Activated T-cell treated with anti-CD3 and anti-CD28 coated beads, Interleukin-2, amount 50 U/mL, for 24 hours (primary cell): ENCODE measurements around the gene FARS2.
"Not testable (repeated sequence)": the region's sequence is repeated elsewhere in the genome, so short reads cannot be mapped to it uniquely, and the experiment has no call there.

Experiments
- DNase-seq: peaks from one replicate; pipeline ENCODE4 v3.0.0-alpha.2; 2020
- H3K27ac Mint-ChIP-seq: 2 replicates; pipeline ENCODE4 v1.8.0; 2020; ENCODE audit warnings: mild to moderate bottlenecking, mixed read lengths
- H3K27me3 Mint-ChIP-seq: 2 replicates; pipeline ENCODE4 v1.8.0; 2020; ENCODE audit warnings: mixed read lengths
- H3K36me3 Mint-ChIP-seq: 2 replicates; pipeline ENCODE4 v1.8.0; 2020; ENCODE audit warnings: low read depth, mixed read lengths
- H3K4me1 Mint-ChIP-seq: 2 replicates; pipeline ENCODE4 v1.8.0; 2020; ENCODE audit warnings: low read depth, mixed read lengths
- H3K4me3 Mint-ChIP-seq: 2 replicates; pipeline ENCODE4 v1.8.0; 2020; ENCODE audit warnings: mild to moderate bottlenecking, moderate library complexity, mixed read lengths
- H3K9me3 Mint-ChIP-seq: 2 replicates; pipeline ENCODE4 v1.8.0; 2020; ENCODE audit warnings: mixed read lengths

FARS2 gene

DNA sequence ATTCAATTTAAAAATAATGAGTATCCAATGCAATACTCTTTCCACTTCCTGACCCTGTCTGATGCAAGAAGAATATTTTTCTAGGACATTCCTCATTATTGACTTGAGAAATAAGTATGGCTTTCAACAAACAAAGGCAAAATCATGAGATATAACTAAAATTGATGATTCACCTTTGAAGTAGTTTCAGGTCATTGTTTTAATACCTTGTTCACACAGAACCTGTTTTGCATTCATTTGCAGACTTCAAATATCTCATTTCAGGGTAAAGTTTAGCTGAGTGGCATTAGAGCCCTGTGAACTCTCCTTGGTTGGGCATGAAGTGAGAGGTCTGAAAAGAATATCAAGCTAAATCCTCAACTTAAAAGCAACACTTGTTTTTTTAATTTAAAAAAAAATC, 436.2 kb downstream of the FARS2 start:
- DNase-seq: no peak
- Mint-ChIP-seq H3K36me3 (peaks cover 8% of the 10 kb centered on the region), H3K4me3 (no peak overlapping the region), H3K4me1 (peaks cover 19% of the 10 kb centered on the region), H3K27me3 (no peaks in the 10 kb centered on the region), H3K27ac (no peak overlapping the region), H3K9me3 (no peaks in the 10 kb centered on the region)

GRCh38 chr6:5698318-5698717, 437.0 kb downstream of the FARS2 start:
- H3K36me3 Mint-ChIP-seq: peaks cover 5% of the 10 kb centered on the region
- no peaks in the 10 kb centered on the region for H3K9me3 Mint-ChIP-seq
- peaks cover 19% of the 10 kb centered on the region for H3K4me1 Mint-ChIP-seq
- no peak overlapping the region for H3K4me3 Mint-ChIP-seq
- H3K27ac Mint-ChIP-seq: no peak overlapping the region
- H3K27me3 Mint-ChIP-seq: no peaks in the 10 kb centered on the region
- no peak for DNase-seq

GRCh38 chr6:5699064-5699463, 437.8 kb downstream of the FARS2 start:
- DNase-seq, H3K4me3 Mint-ChIP-seq, H3K27me3 Mint-ChIP-seq, H3K9me3 Mint-ChIP-seq, H3K27ac Mint-ChIP-seq, H3K36me3 Mint-ChIP-seq: not testable (repeated sequence)
- H3K4me1 Mint-ChIP-seq: peaks cover 16% of the 10 kb centered on the region

GRCh38 chr6:5701174-5701573, 439.9 kb downstream of the FARS2 start:
- no peak for DNase-seq
- Mint-ChIP-seq H3K4me1 (peaks cover 19% of the 10 kb centered on the region), H3K36me3 (peaks cover 7% of the 10 kb centered on the region), H3K9me3 (no peaks in the 10 kb centered on the region), H3K4me3 (no peak overlapping the region), H3K27me3 (no peaks in the 10 kb centered on the region), H3K27ac (no peak overlapping the region)

DNA sequence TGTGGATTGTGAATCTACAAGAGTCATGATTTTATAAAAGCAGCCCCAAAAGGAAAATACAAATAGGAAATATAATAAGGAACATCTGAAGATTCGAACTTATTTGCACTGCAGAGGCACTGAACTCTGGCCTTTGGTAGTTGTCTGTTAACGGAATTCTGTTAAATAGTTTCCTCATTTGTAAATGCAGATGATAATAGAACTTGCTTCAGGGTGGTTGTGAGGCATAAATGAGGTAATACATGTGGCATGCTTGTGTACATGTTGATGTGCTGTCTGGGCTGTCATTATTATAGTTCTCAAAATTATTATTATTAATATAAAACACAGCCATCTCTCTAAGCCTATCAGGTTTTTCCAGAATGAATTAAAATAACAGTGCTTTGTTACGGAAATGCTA, 443.4 kb downstream of the FARS2 start:
- Mint-ChIP-seq H3K27ac (no peak overlapping the region), H3K9me3 (no peaks in the 10 kb centered on the region), H3K4me1 (peaks cover 24% of the 10 kb centered on the region), H3K4me3 (no peak overlapping the region), H3K36me3 (peaks cover 9% of the 10 kb centered on the region), H3K27me3 (no peaks in the 10 kb centered on the region)
- no peak for DNase-seq

DNA sequence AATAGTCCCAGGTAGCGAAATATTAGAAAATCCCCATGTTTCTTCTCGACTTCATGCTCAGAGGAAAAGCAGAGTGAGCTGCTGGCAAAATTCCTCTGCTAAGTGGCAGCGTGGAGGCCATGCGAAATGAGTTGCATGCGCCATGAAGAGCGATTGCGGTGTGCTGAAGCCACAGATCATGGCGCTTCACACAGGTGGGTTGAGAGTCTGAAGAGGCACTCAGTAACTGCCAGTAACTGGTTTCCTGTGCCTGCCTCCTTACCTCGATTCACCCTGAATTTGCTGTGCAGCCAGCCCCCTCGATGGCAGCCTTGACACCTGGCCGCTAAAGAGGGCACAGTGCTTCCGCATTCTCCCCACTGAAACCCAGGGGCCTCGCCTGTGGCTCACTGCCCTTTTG, 443.9 kb downstream of the FARS2 start:
- no peaks in the 10 kb centered on the region for H3K27me3 Mint-ChIP-seq
- no peak overlapping the region for H3K4me3 Mint-ChIP-seq
- H3K36me3 Mint-ChIP-seq: peaks cover 9% of the 10 kb centered on the region
- H3K9me3 Mint-ChIP-seq: no peaks in the 10 kb centered on the region
- H3K4me1 Mint-ChIP-seq: peaks cover 24% of the 10 kb centered on the region
- DNase-seq: no peak
- H3K27ac Mint-ChIP-seq: no peak overlapping the region

GRCh38 chr6:5706124-5707033, 445.1 kb downstream of the FARS2 start:
- Mint-ChIP-seq H3K27me3 (no peaks in the 10 kb centered on the region), H3K4me1 (peaks cover 24% of the 10 kb centered on the region), H3K4me3 (no peak overlapping the region), H3K9me3 (no peaks in the 10 kb centered on the region), H3K27ac (no peak overlapping the region), H3K36me3 (peaks cover 9% of the 10 kb centered on the region)
- DNase-seq: no peak

- H3K27me3 Mint-ChIP-seq: no peaks in the 10 kb centered on the region
- H3K4me3 Mint-ChIP-seq: no peak overlapping the region
- H3K4me1 Mint-ChIP-seq: peaks cover 22% of the 10 kb centered on the region
Observed at GRCh38 chr6:5707281-5708045, 446.1 kb downstream of the FARS2 start.

GRCh38 chr6:5710516-5710915, 449.2 kb downstream of the FARS2 start:
- Mint-ChIP-seq H3K4me1 (peaks cover 16% of the 10 kb centered on the region), H3K27ac (no peak overlapping the region), H3K36me3 (peaks cover 16% of the 10 kb centered on the region), H3K27me3 (no peaks in the 10 kb centered on the region), H3K9me3 (no peaks in the 10 kb centered on the region), H3K4me3 (no peak overlapping the region)
- no peak for DNase-seq

More at GRCh38 chr6:5707281-5708045, 446.1 kb downstream of the FARS2 start:
- peaks cover 9% of the 10 kb centered on the region for H3K36me3 Mint-ChIP-seq
- no peak overlapping the region for H3K27ac Mint-ChIP-seq
- DNase-seq: no peak
- no peaks in the 10 kb centered on the region for H3K9me3 Mint-ChIP-seq

GRCh38 chr6:5710936-5711335, 449.6 kb downstream of the FARS2 start:
- H3K27ac Mint-ChIP-seq: no peak overlapping the region

GRCh38 chr6:5712349-5713215, 451.3 kb downstream of the FARS2 start:
- Mint-ChIP-seq H3K27me3 (no peaks in the 10 kb centered on the region), H3K27ac (no peak overlapping the region)

More at GRCh38 chr6:5710936-5711335, 449.6 kb downstream of the FARS2 start:
- H3K9me3 Mint-ChIP-seq: peaks cover 3% of the 10 kb centered on the region
- DNase-seq: no peak
- H3K4me1 Mint-ChIP-seq: peaks cover 12% of the 10 kb centered on the region
- peaks cover 17% of the 10 kb centered on the region for H3K36me3 Mint-ChIP-seq
- no peak overlapping the region for H3K4me3 Mint-ChIP-seq
- no peaks in the 10 kb centered on the region for H3K27me3 Mint-ChIP-seq

GRCh38 chr6:5713519-5713918, 452.2 kb downstream of the FARS2 start:
- Mint-ChIP-seq H3K36me3 (peaks cover 24% of the 10 kb centered on the region), H3K27me3 (no peaks in the 10 kb centered on the region), H3K9me3 (peaks cover 13% of the 10 kb centered on the region), H3K4me1 (no peaks in the 10 kb centered on the region), H3K4me3 (no peak overlapping the region), H3K27ac (no peak overlapping the region)
- DNase-seq: no peak

More at GRCh38 chr6:5712349-5713215, 451.3 kb downstream of the FARS2 start:
- Mint-ChIP-seq H3K4me1 (no peaks in the 10 kb centered on the region), H3K9me3 (peaks cover 13% of the 10 kb centered on the region), H3K36me3 (peaks cover 29% of the 10 kb centered on the region), H3K4me3 (no peak overlapping the region)
- no peak for DNase-seq

DNA sequence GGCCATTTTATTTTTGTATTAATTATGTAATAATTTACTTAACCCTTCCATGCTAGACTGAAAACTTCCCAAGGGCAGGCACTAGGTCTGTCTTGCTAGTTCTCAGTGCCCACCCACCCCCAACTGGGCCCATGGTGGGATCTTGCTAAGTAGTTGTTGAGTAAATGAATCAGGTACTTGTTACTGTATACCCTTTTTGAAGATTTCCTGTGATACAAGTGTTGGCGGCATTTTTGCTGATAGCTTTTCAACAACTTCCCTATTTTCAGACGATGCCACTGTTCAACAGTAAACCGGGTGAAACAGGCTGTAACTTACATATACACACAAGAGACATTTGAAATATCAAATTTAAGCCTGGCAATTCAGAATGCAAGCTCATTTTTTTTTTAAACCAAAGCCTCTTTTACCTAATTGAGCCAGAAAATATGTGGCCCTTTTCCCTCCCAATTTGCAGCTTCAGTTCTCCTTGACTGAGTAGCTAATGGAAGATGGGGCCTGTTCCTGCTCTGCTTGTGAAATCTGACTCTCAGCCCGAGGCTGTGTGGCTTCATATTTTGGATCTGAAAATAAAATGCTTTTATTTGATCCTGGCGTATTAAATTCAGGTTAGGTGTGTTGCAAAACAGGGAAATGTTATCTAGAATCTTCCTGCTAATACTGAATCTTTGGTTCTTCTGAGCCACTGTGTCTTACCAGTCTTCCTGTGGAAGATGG, 457.1 kb downstream of the FARS2 start:
- Mint-ChIP-seq H3K4me3 (no peak overlapping the region), H3K27me3 (no peaks in the 10 kb centered on the region), H3K9me3 (peaks cover 13% of the 10 kb centered on the region), H3K36me3 (peaks cover 24% of the 10 kb centered on the region), H3K4me1 (peaks cover 7% of the 10 kb centered on the region), H3K27ac (no peak overlapping the region)
- no peak for DNase-seq
